GM13977 (cell line): Measurements from ENCODE around the gene FAM200B.
A peak's percentile ranks its signal among the peaks of the same experiment; 100 is the strongest.

Experiments
- DNase-seq: peaks from one replicate; pipeline ENCODE4 v3.0.0; 2012; ENCODE audit warnings: low spot score
- in situ Hi-C: fragments of 300-500 bp; cut with MboI; formaldehyde crosslinking; loops from one replicate; pipeline ENCODE4 v1.12.0; 2022; ENCODE audit warnings: low sequenced_read_pairs, low pct_unique_long_range_greater_than_20kb, mixed read lengths, inconsistent platforms; ENCODE audit not compliant: unreplicated experiment
- TF ChIP-seq, protein P1 (sequence below): IDR thresholded peaks from 2 replicates; pipeline ENCODE4 v1.5.1; 2012; ENCODE audit warnings: mild to moderate bottlenecking, control low read depth; ENCODE audit not compliant: insufficient read depth; ENCODE audit errors: extremely low read depth, missing control alignments

The FAM200B gene

DNA sequence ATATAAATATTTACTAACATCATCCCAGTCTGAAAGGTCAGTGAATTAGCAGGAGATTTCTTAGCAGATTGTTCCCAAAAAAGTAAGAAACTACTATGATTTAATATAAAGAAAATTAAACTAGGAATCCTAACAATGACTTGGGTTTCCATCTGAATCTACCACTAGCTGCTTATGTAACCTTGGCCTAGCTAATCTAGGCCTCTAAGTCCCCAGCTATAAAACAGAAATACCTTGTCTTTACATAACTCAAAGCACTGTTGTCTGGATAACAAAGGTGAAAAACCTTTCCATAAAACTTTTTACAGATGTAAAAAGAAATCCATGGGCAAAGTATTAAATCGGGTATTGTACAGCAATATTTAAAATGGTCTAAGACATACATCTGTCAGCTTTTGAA is 29.4 kb upstream of the FAM200B start:
- TF ChIP-seq, protein P1, sequence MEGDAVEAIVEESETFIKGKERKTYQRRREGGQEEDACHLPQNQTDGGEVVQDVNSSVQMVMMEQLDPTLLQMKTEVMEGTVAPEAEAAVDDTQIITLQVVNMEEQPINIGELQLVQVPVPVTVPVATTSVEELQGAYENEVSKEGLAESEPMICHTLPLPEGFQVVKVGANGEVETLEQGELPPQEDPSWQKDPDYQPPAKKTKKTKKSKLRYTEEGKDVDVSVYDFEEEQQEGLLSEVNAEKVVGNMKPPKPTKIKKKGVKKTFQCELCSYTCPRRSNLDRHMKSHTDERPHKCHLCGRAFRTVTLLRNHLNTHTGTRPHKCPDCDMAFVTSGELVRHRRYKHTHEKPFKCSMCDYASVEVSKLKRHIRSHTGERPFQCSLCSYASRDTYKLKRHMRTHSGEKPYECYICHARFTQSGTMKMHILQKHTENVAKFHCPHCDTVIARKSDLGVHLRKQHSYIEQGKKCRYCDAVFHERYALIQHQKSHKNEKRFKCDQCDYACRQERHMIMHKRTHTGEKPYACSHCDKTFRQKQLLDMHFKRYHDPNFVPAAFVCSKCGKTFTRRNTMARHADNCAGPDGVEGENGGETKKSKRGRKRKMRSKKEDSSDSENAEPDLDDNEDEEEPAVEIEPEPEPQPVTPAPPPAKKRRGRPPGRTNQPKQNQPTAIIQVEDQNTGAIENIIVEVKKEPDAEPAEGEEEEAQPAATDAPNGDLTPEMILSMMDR: no peak
- no peak for DNase-seq
- in situ Hi-C loops: loop anchor here (25.0 kb wide), 1 partner anchor 640 kb away; the partner anchor contains the start of gene CPEB2

DNA sequence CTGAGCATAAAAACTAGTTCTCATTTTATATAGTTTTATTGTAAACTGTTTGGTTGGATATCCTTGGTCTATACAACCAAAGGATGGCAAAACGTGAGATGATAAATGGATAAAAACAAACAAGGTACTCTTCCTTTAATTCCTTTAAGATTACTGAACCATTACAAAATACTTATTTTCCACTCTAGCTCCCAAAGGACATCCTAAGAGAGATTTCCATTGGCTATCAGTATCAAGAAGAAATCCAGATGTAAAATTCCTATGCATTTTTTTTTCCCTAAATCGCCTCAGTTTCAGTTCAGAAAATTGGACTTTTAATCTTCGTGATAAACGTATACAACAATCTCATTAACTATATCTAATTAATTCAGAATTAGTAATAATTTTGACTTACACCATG is 28.8 kb upstream of the FAM200B start:
- DNase-seq: no peak
- in situ Hi-C loops: loop anchor here (25.0 kb wide), 1 partner anchor 641 kb away; the partner anchor contains the start of gene CPEB2
- TF ChIP-seq, protein P1: no peak

DNA sequence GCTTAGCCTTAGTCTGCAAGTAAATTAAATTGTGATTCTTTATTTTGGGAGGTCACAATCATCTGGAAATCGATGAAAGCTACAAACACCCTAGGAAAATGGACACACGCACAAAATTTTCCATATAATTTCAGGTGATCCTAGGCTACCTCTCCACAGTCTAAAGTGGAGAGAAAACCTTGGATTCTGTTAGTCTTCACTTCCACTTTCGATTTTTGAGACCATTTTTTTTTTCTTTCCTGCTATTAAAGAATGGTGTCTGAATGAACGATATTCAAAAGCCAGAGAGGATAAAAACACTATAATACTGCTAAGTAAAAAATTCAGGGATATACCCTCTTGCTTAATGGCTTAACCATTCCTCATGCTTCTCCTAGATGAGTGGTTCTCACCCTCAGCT is 28.2 kb upstream of the FAM200B start:
- TF ChIP-seq, protein P1: no peak
- in situ Hi-C loops: loop anchor here (25.0 kb wide), 1 partner anchor 641 kb away; the partner anchor contains the start of gene CPEB2
- DNase-seq: no peak

DNA sequence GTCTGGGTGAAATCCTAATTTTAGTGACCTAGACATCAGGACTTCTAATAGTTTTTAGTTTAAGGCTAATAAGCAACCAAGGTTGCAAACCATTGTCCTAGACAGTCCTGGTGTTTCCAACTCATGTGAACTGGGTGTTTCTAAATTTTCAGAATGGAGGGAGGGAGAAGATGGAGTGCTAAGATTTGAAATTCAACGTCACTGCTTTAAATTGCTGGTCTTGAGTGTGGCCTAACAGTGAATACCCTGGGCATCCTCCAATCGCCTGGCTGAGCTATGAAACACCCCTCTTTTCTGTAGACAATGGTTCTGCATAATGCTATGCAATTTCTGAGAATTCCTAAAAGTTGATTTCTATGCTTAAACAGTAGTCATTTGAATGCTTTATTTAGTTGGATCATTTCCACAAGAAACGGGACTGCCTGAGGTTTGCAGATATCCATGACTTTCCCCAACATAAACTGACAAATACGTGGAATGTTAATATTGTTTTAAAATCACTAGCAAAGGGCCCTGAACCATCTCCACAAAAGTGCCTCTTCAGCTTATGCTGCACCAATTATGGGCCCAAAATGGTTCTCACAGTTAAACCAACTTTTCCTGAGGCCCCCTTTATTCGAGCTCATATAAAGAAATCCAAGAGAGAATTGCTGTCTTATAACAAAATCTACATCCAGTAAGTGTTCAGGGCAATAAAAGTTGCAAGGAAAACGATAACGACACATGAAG is 27.6 kb upstream of the FAM200B start:
- TF ChIP-seq, protein P1: no peak
- in situ Hi-C loops: loop anchor here (25.0 kb wide), 1 partner anchor 642 kb away; the partner anchor contains the start of gene CPEB2

DNA sequence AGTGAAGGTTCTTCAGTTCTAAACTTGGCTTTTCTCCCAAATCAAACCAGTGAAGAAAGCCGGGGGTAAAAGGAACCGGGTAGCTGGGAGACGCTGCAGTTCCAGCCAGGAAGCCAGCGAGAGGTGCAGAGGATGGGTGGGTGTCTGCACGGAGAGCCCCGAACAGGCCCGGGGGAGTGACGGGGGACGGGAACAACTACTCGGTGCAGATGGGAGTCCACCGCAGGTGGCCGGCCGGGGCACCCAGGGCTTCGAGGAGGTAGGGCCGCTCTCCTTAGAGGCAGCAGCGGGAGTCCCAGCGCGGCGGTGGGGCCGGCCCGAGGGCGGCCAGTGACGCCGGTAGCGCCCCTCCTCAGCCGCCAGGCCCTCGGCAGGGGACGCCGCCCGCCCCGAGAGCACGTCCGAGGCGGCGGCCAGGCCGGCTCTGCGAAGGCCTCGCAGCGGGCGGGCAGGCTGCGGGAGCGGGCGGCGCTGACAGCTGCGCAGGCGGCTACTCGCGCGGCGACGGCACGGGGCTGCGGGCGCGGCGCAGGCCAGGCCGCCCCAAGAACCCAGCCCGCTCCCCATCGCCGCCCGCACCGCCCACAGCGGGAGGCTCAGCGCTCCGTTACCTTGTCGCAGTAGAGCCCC is 26.9 kb upstream of the FAM200B start:
- in situ Hi-C loops: loop anchor here (25.0 kb wide), 1 partner anchor 642 kb away; the partner anchor contains the start of gene CPEB2
- DNase-seq: no peak
- TF ChIP-seq, protein P1: no peak

More for the DNA sequence above, 27.6 kb upstream of the FAM200B start:
- DNase-seq: peak; percentile 47

DNA sequence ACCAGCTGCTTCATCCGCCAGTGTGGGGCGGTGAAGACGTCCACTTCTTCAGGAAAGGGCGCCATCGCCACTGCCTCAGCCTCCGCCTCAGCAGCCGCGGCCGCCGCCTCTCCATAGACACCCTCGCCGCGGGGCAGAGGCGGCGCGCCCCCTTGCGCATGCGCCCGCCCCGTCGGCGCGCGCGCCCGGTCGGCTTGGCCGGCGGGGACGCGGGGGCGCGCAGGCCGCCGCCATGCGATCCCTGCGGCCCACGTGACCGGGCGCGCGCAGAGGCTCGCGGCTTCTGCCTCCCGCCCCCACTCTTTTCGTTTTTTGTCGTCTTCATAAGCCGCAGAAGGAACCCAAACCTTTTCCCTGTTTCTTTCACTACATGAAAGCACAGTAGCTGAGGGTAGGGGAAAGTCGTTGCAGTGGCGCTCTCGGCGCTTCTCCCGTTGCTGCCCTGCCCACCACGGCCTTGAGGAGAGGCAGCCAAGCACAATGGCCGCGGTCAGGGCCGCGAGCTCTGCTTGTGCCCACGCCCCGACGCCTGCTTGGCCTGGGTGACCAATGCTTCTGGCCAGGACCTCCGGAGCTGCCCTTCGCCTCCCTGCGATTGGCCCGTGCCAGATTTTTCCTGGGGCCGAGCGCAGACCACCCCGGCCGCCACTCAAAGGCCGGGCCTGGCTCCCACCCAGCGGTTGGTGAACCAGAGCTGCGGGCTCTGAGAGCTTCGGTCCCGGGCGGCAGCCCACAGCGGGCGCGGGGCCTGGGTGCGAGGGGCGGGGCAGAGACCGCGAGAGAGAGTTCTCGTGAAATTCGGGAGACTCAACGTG is 26.2 kb upstream of the FAM200B start, which contains the start of gene FBXL5:
FBXL5 (minus strand) TSS at position 135 of the 815 bp plus-strand sequence; CDS start at position 65, 70 bp downstream.
- in situ Hi-C loops: loop anchor here (25.0 kb wide), 1 partner anchor 643 kb away; the partner anchor contains the start of gene CPEB2
- TF ChIP-seq, protein P1: no peak
- peak; percentile 97 for DNase-seq
